ENCODE data around the gene IDH1. TPM values are rescaled to one million over a fixed set of nuclear protein-coding genes. Genes with fewer than 3 reads are reported as not detected.

IDH1 gene
- total and polyA plus RNA-seq, 4 donors: 63.7 to 160 (median 85.2) TPM

GRCh38 chr2:208285853-208286252 lies 31.0 kb upstream of the IDH1 start:
- Histone ChIP-seq H3K4me3 (no peak overlapping the region), H3K4me1 (ENCODE audit: control insufficient read depth in 5 of 5, insufficient read depth in 5 of 5, low read length in 5 of 5) (peaks cover 0 to 6% (median 0%) of the 10 kb centered on the region in 5 donors), H3K9ac (ENCODE audit: insufficient read depth in 1 of 2, low read length in 2 of 2) (no peak overlapping the region), H3K36me3 (ENCODE audit: control insufficient read depth in 4 of 4, insufficient read depth in 4 of 4, low read length in 4 of 4) (peaks cover 8 to 39% (median 30%) of the 10 kb centered on the region in 4 donors), H3K27ac (ENCODE audit: low read depth in 1 of 2, low read length in 1 of 2) (no peak overlapping the region), H3K9me3 (ENCODE audit: control insufficient read depth in 4 of 4, insufficient read depth in 3 of 4, low read length in 3 of 4) (no peaks in the 10 kb centered on the region), H3K27me3 (ENCODE audit: control insufficient read depth in 3 of 3, insufficient read depth in 3 of 3, low read length in 2 of 3) (no peaks in the 10 kb centered on the region)
- 59 to 71% methylated on average over 4 of the region's 4 CpGs for WGBS, 2 donors
- DNase-seq (no peak), ATAC-seq (ENCODE audit: insufficient read depth, low FRiP score) (no peak)
- TF ChIP-seq, protein P1, sequence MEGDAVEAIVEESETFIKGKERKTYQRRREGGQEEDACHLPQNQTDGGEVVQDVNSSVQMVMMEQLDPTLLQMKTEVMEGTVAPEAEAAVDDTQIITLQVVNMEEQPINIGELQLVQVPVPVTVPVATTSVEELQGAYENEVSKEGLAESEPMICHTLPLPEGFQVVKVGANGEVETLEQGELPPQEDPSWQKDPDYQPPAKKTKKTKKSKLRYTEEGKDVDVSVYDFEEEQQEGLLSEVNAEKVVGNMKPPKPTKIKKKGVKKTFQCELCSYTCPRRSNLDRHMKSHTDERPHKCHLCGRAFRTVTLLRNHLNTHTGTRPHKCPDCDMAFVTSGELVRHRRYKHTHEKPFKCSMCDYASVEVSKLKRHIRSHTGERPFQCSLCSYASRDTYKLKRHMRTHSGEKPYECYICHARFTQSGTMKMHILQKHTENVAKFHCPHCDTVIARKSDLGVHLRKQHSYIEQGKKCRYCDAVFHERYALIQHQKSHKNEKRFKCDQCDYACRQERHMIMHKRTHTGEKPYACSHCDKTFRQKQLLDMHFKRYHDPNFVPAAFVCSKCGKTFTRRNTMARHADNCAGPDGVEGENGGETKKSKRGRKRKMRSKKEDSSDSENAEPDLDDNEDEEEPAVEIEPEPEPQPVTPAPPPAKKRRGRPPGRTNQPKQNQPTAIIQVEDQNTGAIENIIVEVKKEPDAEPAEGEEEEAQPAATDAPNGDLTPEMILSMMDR (IDR thresholded peaks at IDR 0.05; ENCODE audit: control extremely low read depth, extremely low read depth): no peak

DNA sequence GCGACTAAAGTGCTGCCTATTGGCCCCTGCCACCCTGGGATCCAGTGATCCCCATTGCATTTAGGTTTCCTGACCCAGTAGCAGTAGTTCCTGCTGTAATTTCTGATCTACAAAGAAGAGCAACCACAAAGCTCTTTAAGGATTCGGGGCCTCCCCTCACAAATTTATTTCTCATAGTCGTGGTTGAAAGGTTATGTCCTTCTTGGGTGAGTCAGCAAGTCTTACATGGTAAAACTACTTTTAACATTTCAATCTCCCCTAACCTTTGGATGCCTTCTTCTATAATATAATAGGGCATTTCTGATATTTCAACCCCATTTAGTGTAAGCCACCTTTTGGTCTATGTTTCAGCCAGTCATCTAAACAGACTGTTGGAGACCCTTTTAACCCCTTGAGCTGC lies 26.1 kb upstream of the IDH1 start:
- ATAC-seq (ENCODE audit: insufficient read depth, low FRiP score) (no peak), DNase-seq (no peak)
- H3K27ac ChIP-seq (ENCODE audit: low read depth in 1 of 2, low read length in 1 of 2): no peak overlapping the region
- WGBS, 2 donors: 58 to 69% methylated on average over 3 of the region's 3 CpGs
- H3K9ac ChIP-seq (ENCODE audit: insufficient read depth in 1 of 2, low read length in 2 of 2): no peak overlapping the region
- no peak overlapping the region for H3K4me3 ChIP-seq
- H3K9me3 ChIP-seq (ENCODE audit: control insufficient read depth in 4 of 4, insufficient read depth in 3 of 4, low read length in 3 of 4): no peaks in the 10 kb centered on the region
- peaks cover 0 to 6% (median 0%) of the 10 kb centered on the region in 5 donors for H3K4me1 ChIP-seq (ENCODE audit: control insufficient read depth in 5 of 5, insufficient read depth in 5 of 5, low read length in 5 of 5)
- peaks cover 18 to 55% (median 40%) of the 10 kb centered on the region in 4 donors for H3K36me3 ChIP-seq (ENCODE audit: control insufficient read depth in 4 of 4, insufficient read depth in 4 of 4, low read length in 4 of 4)
- TF ChIP-seq, protein P1 (IDR thresholded peaks at IDR 0.05; ENCODE audit: control extremely low read depth, extremely low read depth): no peak
- no peaks in the 10 kb centered on the region for H3K27me3 ChIP-seq (ENCODE audit: control insufficient read depth in 3 of 3, insufficient read depth in 3 of 3, low read length in 2 of 3)

DNA sequence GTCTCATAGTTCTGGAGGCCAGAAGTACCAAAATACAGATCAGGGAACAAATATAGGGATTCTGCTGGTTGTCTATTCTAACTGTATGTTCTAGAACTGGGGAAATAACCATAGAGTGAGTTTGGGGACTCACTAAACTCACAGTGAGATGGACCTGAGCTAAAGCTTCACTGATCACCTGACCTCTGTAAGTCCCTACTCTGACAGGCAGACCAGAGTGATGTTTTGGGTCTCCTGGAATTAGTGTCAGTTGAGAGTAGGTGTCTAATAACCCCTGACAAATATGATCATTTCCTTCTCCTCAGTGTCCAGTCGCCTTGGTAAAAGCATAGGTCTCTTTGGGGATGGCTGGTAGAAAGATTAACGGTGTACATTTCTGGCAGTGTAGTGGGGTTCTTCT lies 25.4 kb upstream of the IDH1 start:
- peaks cover 20 to 51% (median 39%) of the 10 kb centered on the region in 4 donors for H3K36me3 ChIP-seq (ENCODE audit: control insufficient read depth in 4 of 4, insufficient read depth in 4 of 4, low read length in 4 of 4)
- no peak overlapping the region for H3K9ac ChIP-seq (ENCODE audit: insufficient read depth in 1 of 2, low read length in 2 of 2)
- no peaks in the 10 kb centered on the region for H3K27me3 ChIP-seq (ENCODE audit: control insufficient read depth in 3 of 3, insufficient read depth in 3 of 3, low read length in 2 of 3)
- DNase-seq (no peak), ATAC-seq (ENCODE audit: insufficient read depth, low FRiP score) (no peak)
- TF ChIP-seq, protein P1 (IDR thresholded peaks at IDR 0.05; ENCODE audit: control extremely low read depth, extremely low read depth): no peak
- H3K4me1 ChIP-seq (ENCODE audit: control insufficient read depth in 5 of 5, insufficient read depth in 5 of 5, low read length in 5 of 5): peaks cover 0 to 4% (median 0%) of the 10 kb centered on the region in 5 donors
- no peaks in the 10 kb centered on the region for H3K9me3 ChIP-seq (ENCODE audit: control insufficient read depth in 4 of 4, insufficient read depth in 3 of 4, low read length in 3 of 4)
- 90 to 91% methylated on average over 2 of the region's 2 CpGs for WGBS, 2 donors
- H3K27ac ChIP-seq (ENCODE audit: low read depth in 1 of 2, low read length in 1 of 2): no peak overlapping the region
- no peak overlapping the region for H3K4me3 ChIP-seq

DNA sequence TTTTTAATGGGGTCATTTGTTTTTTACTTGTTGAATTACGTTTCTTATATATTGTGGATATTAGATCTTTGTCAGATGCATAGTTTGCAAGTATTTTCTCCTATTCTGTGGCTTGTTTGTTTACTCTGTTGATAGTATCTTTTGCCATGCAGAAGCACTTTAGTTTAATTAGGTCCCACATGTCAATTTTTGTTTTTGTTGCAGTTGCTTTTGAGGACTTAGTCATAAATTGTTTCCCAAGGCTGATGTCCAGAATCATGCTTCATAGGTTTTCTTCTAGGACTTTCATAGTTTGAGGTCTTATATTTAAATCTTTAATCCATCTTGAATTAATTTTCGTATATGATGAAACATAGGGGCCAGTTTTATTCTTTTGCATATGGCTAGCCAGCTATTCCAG lies 24.4 kb upstream of the IDH1 start:
- TF ChIP-seq, protein P1 (IDR thresholded peaks at IDR 0.05; ENCODE audit: control extremely low read depth, extremely low read depth): no peak
- WGBS, 2 donors: 95 to 96% methylated on average over 2 of the region's 2 CpGs
- peaks cover 0 to 4% (median 0%) of the 10 kb centered on the region in 5 donors for H3K4me1 ChIP-seq (ENCODE audit: control insufficient read depth in 5 of 5, insufficient read depth in 5 of 5, low read length in 5 of 5)
- no peak for ATAC-seq (ENCODE audit: insufficient read depth, low FRiP score)
- no peak overlapping the region for H3K27ac ChIP-seq (ENCODE audit: low read depth in 1 of 2, low read length in 1 of 2)
- H3K9ac ChIP-seq (ENCODE audit: insufficient read depth in 1 of 2, low read length in 2 of 2): no peak overlapping the region
- no peaks in the 10 kb centered on the region for H3K27me3 ChIP-seq (ENCODE audit: control insufficient read depth in 3 of 3, insufficient read depth in 3 of 3, low read length in 2 of 3)
- DNase-seq: no peak
- H3K36me3 ChIP-seq (ENCODE audit: control insufficient read depth in 4 of 4, insufficient read depth in 4 of 4, low read length in 4 of 4): peaks cover 25 to 58% (median 42%) of the 10 kb centered on the region in 4 donors
- H3K9me3 ChIP-seq (ENCODE audit: control insufficient read depth in 4 of 4, insufficient read depth in 3 of 4, low read length in 3 of 4): no peaks in the 10 kb centered on the region
- no peak overlapping the region for H3K4me3 ChIP-seq
